HepG2 (cell line): Measurements from ENCODE around the gene COL26A1. TPM values are rescaled to one million over a fixed set of nuclear protein-coding genes. Genes with fewer than 3 reads are reported as not detected.

Experiments used
- CAMTA2 ChIP-seq: sonication (generic); formaldehyde crosslinking; IDR thresholded peaks from 2 replicates; pipeline ENCODE4 v1.4.0; 2020; ENCODE audit warnings: mild to moderate bottlenecking, missing genetic modification reagents, borderline replicate concordance
- FOXK2 ChIP-seq: fragments of 450-650 bp; IDR thresholded peaks from 2 replicates; pipeline ENCODE4 v1.6.1; 2016
- HINFP ChIP-seq: sonication (generic); formaldehyde crosslinking; IDR thresholded peaks from 2 replicates; pipeline ENCODE4 v1.4.0; 2020; ENCODE audit warnings: low read depth, mild to moderate bottlenecking, missing genetic modification reagents
- KDM2A ChIP-seq: sonication (generic); formaldehyde crosslinking; IDR thresholded peaks from 2 replicates; pipeline ENCODE4 v1.4.0; 2020; ENCODE audit warnings: low read depth, missing genetic modification reagents, borderline replicate concordance
- KLF13 ChIP-seq: sonication (generic); formaldehyde crosslinking; IDR thresholded peaks from 2 replicates; pipeline ENCODE4 v1.4.0; 2020; ENCODE audit warnings: mild to moderate bottlenecking, missing genetic modification reagents
- NRL ChIP-seq: sonication (generic); formaldehyde crosslinking; IDR thresholded peaks from 2 replicates; pipeline ENCODE4 v1.5.0; 2020; ENCODE audit warnings: missing genetic modification reagents, mild to moderate bottlenecking, moderate library complexity, borderline replicate concordance
- POLR2A ChIP-seq, 2 experiments: IDR thresholded peaks; 2 replicates each; pipeline ENCODE4 v1.6.1; 2011; ENCODE audit warnings: low read depth in 2 of 2, low read length in 2 of 2, mild to moderate bottlenecking in 1 of 2, moderate library complexity in 1 of 2; ENCODE audit not compliant: insufficient read depth in 1 of 2
- REXO4 ChIP-seq: sonication (generic); formaldehyde crosslinking; IDR thresholded peaks from 2 replicates; pipeline ENCODE4 v1.8.0; 2022; ENCODE audit warnings: missing genetic modification reagents, mild to moderate bottlenecking, borderline replicate concordance
- SALL1 ChIP-seq: sonication (generic); formaldehyde crosslinking; IDR thresholded peaks from 2 replicates; pipeline ENCODE4 v1.8.0; 2022; ENCODE audit warnings: mild to moderate bottlenecking, missing genetic modification reagents
- SUZ12 ChIP-seq: fragments of 150-350 bp; IDR thresholded peaks from 2 replicates; pipeline ENCODE4 v1.6.1; 2014; ENCODE audit warnings: low read depth, low read length
- TBL1XR1 ChIP-seq: fragments of 150-350 bp; IDR thresholded peaks from 2 replicates; pipeline ENCODE4 v1.6.1; 2014; ENCODE audit warnings: borderline replicate concordance, low read length; ENCODE audit not compliant: partially characterized antibody
- TCF7 ChIP-seq: sonication (generic); IDR thresholded peaks from 2 replicates; pipeline ENCODE4 v1.6.1; 2016; ENCODE audit warnings: antibody characterized with exemption, low read depth
- TFDP1 ChIP-seq: IDR thresholded peaks from 2 replicates; pipeline ENCODE4 v1.6.1; 2016; ENCODE audit warnings: missing compliant biosample characterization, missing genetic modification reagents, borderline replicate concordance
- TIGD3 ChIP-seq: sonication (generic); formaldehyde crosslinking; IDR thresholded peaks from 2 replicates; pipeline ENCODE4 v1.5.1; 2020; ENCODE audit warnings: mild to moderate bottlenecking, missing genetic modification reagents, borderline replicate concordance
- TMF1 ChIP-seq: sonication (generic); formaldehyde crosslinking; IDR thresholded peaks from 2 replicates; pipeline ENCODE4 v1.8.1; 2022; ENCODE audit warnings: low read depth, missing genetic modification reagents
- ZBTB26 ChIP-seq: IDR thresholded peaks from 2 replicates; pipeline ENCODE4 v1.6.1; 2016; ENCODE audit warnings: missing compliant biosample characterization, missing genetic modification reagents, borderline replicate concordance
- ZFP41 ChIP-seq: sonication (generic); formaldehyde crosslinking; IDR thresholded peaks from 2 replicates; pipeline ENCODE4 v1.4.0; 2020; ENCODE audit warnings: mild to moderate bottlenecking, missing genetic modification reagents, borderline replicate concordance
- ZNF124 ChIP-seq: sonication (generic); formaldehyde crosslinking; IDR thresholded peaks from 2 replicates; pipeline ENCODE4 v1.4.0; 2020; ENCODE audit warnings: missing genetic modification reagents
- ZNF180 ChIP-seq: sonication (generic); formaldehyde crosslinking; IDR thresholded peaks from 2 replicates; pipeline ENCODE4 v1.4.0; 2020; ENCODE audit warnings: low read depth, missing genetic modification reagents, borderline replicate concordance
- ZNF30 ChIP-seq: sonication (generic); formaldehyde crosslinking; IDR thresholded peaks from 2 replicates; pipeline ENCODE4 v1.5.0; 2020; ENCODE audit warnings: mild to moderate bottlenecking, missing genetic modification reagents
- ZNF331 ChIP-seq: sonication (generic); formaldehyde crosslinking; IDR thresholded peaks from 2 replicates; pipeline ENCODE4 v1.4.0; 2020; ENCODE audit warnings: missing genetic modification reagents
- ZNF513 ChIP-seq: sonication (generic); formaldehyde crosslinking; conservative IDR thresholded peaks from 2 replicates; pipeline ENCODE4 v1.5.0; 2020; ENCODE audit warnings: missing genetic modification reagents
- ZNF776 ChIP-seq: sonication (generic); formaldehyde crosslinking; IDR thresholded peaks from 2 replicates; pipeline ENCODE4 v1.4.0; 2020; ENCODE audit warnings: mild to moderate bottlenecking, missing genetic modification reagents
- ZNF780A ChIP-seq: sonication (generic); formaldehyde crosslinking; IDR thresholded peaks from 2 replicates; pipeline ENCODE4 v1.8.0; 2022; ENCODE audit warnings: mild to moderate bottlenecking, missing genetic modification reagents, moderate library complexity
- polyA plus RNA-seq, 8 experiments: library from polyadenylated mRNA; depleted of rRNA in 3 of 8; stranded (reverse) in 7 of 8; unstranded in 1 of 8; fragments of >200 nt; fragmentation: Illumina TruSeq in 4 of 8; extraction: Trizol in 4 of 8; gene quantifications; 2 replicates each; pipeline versions ENCODE4 v1.2.1 to v1.2.3, GENCODE V29; 2011 to 2016; ENCODE audit warnings: low read depth in 4 of 8, missing spikeins in 1 of 8, mixed read lengths in 1 of 8; ENCODE audit not compliant: insufficient read depth in 1 of 8
- total RNA-seq, 5 experiments: library from RNA; depleted of rRNA; stranded (reverse); fragments of >200 nt; fragmentation: Illumina TruSeq; extraction: Trizol; gene quantifications; 2 replicates each; pipeline ENCODE4 v1.2.3, GENCODE V29; 2016; ENCODE audit warnings: low read depth in 1 of 5

Gene COL26A1
- total and polyA plus RNA-seq, 2 of the 13 experiments (the other 11 are each of a cell fraction or from before 2014, with no cell fraction given) = 7.8 to 9.2 TPM

- no peak; the same call in 1 of the 2 replicates for TF ChIP-seq ZNF331 (CRISPR knock-in tag)
- peak; percentile 78 for TF ChIP-seq SALL1 (CRISPR knock-in tag)
- TF ChIP-seq POLR2A (IDR thresholded peaks at IDR 0.05; ENCODE audit: insufficient read depth in 1 of 2, low read depth in 2 of 2, low read length in 2 of 2) = peak; percentile 48 to 75
- TF ChIP-seq NRL (CRISPR knock-in tag) = no peak
- no peak for TF ChIP-seq TFDP1 (CRISPR knock-in tag)
- TF ChIP-seq CAMTA2 = no peak
- no peak for TF ChIP-seq TIGD3 (CRISPR knock-in tag)
- TF ChIP-seq REXO4 (CRISPR knock-in tag) = no peak
- TF ChIP-seq TMF1 = no peak
- TF ChIP-seq ZBTB26 (CRISPR knock-in tag) = no peak
- no peak for TF ChIP-seq TBL1XR1
- peak; percentile 58; the same call in 1 of the 2 replicates for TF ChIP-seq KDM2A (CRISPR knock-in tag)
- no peak for TF ChIP-seq SUZ12
- TF ChIP-seq ZNF30 (CRISPR knock-in tag) = no peak
- no peak for TF ChIP-seq KLF13
- TF ChIP-seq ZFP41 (CRISPR knock-in tag) = no peak
- no peak for TF ChIP-seq HINFP
- no peak for TF ChIP-seq ZNF776 (CRISPR knock-in tag)
- no peak for TF ChIP-seq ZNF513 (CRISPR knock-in tag)
- TF ChIP-seq ZNF180 (CRISPR knock-in tag) = no peak
- TF ChIP-seq FOXK2 = peak; percentile 17; the same call in 1 of the 2 replicates
- no peak for TF ChIP-seq ZNF780A (CRISPR knock-in tag)
- no peak; the same call in 1 of the 2 replicates for TF ChIP-seq ZNF124 (CRISPR knock-in tag)
- no peak for TF ChIP-seq TCF7
These were observed 24.0 kb downstream of the COL26A1 start (continued) for GRCh38 chr7:101386558-101387231.
